KG1 (cell line): ENCODE results near the gene DDAH2.
A peak's percentile ranks its signal among the peaks of the same experiment; 100 is the strongest.

ENCODE experiments used
- DNase-seq: peaks from one replicate; lab custom pipeline; 2025; lab: John Stamatoyannopoulos, UW

Gene DDAH2

GRCh38 chr6:31728767-31729514, at the start of gene DDAH2:
Gene DDAH2, minus strand, starts transcription at chr6:31729299. Its CDS starts 138 bp downstream, at chr6:31729161.
- no peak for DNase-seq

- DNase-seq = no peak
Measured at GRCh38 chr6:31778193-31778592, 49.1 kb upstream of the DDAH2 start.

DNA sequence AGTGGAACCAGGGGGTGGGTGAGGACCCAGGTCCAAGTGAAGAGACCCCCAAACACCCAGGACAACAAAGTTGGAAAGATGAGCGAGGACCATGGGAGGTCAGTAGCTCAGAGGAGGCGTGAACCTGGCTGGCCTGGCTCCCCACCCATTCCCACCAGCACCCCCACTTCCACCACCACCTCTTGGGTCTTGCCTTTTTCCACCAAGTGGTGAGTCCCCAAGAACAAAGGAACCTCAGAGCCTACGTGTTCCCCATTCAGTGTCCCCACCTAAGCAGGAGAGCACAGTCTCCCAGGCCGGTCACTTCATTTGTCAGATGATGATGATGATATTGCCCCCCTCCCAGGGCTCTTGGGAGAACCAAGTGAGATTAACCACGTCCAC, 48.6 kb upstream of the DDAH2 start:
- no peak for DNase-seq

DNA sequence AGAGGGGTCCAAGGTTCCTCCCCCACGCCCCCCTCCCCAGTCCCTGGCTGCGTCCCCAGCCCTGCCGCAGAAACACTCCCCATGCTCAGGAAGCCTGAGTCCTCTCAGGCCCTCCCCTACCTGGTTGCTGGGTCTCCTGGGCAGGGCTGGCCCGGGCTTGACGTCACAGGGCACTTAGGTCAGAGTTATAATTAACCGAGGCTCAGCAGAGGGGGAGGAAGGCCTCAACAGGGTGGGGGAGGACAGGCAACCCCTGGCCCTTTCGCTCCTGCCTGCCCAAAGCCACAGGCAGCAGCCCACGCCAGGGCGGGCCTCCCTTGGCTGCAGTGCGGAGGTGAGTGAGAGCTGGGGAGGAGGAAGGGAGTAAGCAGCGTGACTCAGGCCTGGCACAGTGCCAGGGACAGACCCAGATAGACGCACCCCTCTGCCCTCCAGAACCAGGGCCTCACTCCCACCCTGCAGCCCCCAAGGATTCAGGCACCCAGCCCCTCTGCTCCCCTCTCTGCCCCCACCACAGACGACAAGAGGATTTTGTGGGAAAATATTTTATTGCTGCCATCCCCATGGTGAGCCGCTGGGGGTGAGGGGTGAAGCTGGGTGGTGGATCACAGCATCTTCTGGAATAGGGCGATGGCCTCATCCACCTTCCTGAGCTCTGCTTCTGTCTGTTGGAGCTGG, 48.0 kb upstream of the DDAH2 start, which contains the start of gene VWA7:
Gene VWA7, minus strand, starts transcription at position 340 of the 678 bp plus-strand sequence. CDS start 549 bp downstream, outside the sequence.
- peak; percentile 26 for DNase-seq

DNA sequence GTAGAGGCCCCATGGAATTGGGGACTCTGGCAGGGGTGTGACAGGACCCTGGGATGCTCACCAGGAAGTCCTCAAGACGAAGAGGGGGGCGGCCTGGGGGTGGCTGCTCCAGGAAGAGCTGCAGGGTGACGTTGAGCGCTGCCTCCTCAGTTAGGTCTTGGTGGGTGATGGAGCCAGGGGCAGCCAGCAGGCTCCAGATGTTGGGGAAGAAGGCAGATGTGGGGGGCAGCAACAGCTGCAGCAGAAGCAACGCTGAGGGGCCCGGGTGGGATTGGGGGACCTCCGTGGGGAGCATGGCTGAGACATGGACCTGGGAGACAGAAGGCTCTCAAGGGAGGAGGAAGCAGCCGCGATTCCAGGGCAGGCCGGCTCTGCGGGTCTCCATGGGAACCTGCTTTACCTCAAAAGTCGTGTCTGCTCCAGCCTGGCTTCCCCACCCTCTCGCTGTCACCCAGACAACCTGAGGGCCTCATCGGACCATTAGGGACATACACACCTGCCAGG, 47.4 kb upstream of the DDAH2 start:
- no peak for DNase-seq

- DNase-seq = no peak
Measured at GRCh38 chr6:31775633-31776484, 46.8 kb upstream of the DDAH2 start.

DNA sequence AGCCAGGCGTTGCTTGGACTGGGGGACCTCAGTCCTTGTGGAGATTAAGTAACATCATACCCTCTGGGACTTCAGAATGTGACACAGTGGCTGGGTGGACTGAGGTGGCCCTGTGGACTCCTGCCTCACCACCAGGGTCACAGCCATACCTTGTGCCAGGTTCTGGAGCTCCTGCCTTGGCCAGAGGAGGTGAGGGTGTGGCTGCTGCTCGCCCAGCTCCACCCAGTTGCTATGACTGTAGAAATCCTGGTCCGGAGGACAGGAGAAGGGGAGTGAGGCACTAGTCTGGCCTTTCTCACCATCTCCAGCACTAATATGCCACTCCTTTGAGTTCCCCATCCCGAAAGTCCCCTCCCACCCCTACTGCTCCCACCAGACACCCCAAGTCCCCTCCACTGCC, 46.1 kb upstream of the DDAH2 start:
- DNase-seq = no peak

DNA sequence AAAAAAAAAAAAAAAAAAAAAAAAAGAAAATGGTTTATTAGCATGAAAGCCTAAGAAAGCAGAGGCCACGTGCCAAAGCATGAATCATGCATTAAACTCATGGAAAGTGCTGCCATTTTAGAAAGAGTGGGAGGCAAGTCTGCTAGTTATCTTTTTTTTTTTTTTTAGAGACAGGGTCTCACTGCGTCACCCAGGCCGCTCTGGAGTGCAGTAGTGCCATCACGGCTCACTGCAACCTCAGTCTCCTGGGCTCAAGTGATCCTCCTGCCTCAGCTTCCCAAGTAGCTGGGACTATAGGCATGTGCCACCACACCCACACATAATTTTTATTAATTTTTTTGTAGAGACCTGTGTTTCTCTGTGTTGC, 42.9 kb upstream of the DDAH2 start:
- DNase-seq = no peak

GRCh38 chr6:31770860-31771259, 41.8 kb upstream of the DDAH2 start:
- no peak for DNase-seq

- DNase-seq = peak; percentile 72
Measured at GRCh38 chr6:31769684-31770371, 40.7 kb upstream of the DDAH2 start.

GRCh38 chr6:31768363-31769257, 39.5 kb upstream of the DDAH2 start:
- no peak for DNase-seq

DNA sequence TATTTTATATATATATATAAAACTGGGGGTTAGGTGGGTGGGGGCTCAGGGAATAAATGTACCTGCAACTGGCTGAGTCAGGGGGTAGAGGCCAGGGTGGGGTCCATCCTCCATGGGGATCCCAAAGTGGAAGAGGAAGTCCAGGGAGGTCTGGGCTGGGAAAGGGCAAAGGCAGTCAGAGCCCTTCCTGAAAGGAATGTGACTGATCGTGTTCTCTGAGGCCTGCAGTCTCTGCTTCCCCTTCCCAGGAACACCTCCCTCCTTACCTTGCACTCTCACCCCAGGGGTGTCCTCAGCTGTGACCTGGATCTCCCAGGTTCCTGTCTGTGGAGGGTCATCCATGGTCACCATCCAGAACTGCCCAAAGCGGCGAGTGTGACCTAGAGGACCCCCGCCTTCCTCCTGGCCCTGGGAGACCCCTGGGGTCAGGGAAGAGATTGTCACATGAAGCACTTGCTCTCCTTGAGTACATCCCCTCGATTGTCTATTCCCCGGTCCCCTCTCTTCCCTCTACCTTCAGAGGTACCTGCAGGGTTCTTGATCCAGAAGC, 38.1 kb upstream of the DDAH2 start:
- no peak for DNase-seq

- DNase-seq = no peak
Measured at GRCh38 chr6:31765910-31766794, 37.1 kb upstream of the DDAH2 start.

DNA sequence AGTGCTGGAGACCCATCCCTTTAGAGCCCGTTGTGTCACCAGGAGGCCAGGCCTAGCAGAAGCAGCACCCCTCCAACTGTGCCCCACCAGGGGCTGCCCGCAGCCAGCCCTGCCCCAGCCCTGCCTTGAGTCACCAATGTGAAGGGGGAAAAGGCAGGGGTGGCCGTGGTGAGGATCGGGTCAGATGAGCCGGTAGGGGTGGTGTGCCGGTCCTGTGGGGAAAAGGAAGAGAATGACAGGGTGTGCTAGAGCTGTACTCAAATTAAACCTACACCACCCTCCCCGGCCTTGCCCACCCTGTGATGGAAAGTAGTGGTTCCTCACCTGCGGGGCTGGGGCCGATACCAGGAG, 36.4 kb upstream of the DDAH2 start:
- no peak for DNase-seq

- DNase-seq = no peak
Measured at GRCh38 chr6:31764198-31764597, 35.1 kb upstream of the DDAH2 start.

GRCh38 chr6:31763619-31763940, 34.5 kb upstream of the DDAH2 start:
- DNase-seq = no peak

DNA sequence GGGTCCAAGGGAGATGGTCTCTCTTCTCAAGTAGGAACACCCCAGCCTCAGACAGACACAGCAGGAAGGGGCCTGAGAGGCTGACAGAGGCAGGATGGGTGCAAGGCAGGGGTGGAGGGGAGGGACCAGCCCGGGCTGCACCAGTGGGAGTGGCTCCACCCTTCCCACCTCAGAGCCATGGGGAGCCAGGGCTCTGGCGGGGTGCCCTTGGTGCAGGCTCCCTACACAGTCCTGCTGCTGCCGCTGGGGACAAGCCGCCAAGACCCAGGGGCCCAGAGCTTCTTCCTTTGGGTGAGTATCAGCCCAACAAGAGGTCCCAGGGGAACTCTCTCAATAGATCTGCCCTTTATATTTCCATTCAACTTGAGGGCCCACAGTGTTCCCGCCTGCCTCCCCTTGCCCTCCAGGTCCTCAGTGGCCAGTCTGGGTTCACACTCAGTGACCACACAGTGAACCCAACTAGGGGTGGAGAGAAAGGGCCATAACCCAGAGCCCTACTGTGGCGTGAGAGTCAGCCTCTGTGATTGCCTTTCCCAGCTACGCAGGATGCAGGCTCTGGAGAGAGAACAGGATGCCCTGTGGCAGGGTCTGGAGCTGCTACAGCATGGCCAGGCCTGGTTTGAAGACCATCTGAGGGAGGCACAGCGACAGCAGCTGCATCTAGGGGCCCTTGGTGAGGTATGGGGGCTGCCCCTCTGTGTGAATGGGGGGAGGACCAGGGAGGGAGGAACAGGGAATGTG, 33.9 kb upstream of the DDAH2 start:
- DNase-seq = no peak

- no peak for DNase-seq
Measured at GRCh38 chr6:31762356-31762755, 33.3 kb upstream of the DDAH2 start, which contains the start of gene SAPCD1. Gene SAPCD1, plus strand, starts transcription at chr6:31762656. Its CDS starts 399 bp downstream, at chr6:31763055.

DNA sequence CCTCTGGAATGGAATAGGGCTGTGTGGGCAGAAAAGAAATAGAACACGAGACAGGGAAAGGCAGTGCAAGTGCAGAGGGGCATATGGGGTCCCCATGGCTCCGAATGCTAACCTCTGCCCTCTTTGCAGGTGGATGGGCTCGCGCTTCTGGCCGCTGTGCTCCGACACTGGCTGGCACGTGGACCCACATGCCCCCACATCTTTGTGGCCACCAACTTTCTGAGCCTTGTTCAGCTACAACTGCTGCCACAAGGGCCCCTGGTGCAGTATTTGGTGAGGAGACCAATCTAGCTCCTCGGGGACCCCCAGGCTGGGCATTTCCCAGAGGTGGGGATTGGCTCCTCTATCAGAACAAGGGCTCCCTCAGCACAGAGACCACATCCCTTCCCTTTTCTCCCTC, 32.2 kb upstream of the DDAH2 start:
- no peak for DNase-seq
